ENCODE results near the gene CAMKK1. TPM values are rescaled to one million over a fixed set of nuclear protein-coding genes. Genes with fewer than 3 reads are reported as not detected.

Gene CAMKK1
- total and polyA plus RNA-seq, 2 donors (not counting 3 experiments of a cell fraction or from before 2014, with no cell fraction given): 4.5 to 6.1 TPM

DNA sequence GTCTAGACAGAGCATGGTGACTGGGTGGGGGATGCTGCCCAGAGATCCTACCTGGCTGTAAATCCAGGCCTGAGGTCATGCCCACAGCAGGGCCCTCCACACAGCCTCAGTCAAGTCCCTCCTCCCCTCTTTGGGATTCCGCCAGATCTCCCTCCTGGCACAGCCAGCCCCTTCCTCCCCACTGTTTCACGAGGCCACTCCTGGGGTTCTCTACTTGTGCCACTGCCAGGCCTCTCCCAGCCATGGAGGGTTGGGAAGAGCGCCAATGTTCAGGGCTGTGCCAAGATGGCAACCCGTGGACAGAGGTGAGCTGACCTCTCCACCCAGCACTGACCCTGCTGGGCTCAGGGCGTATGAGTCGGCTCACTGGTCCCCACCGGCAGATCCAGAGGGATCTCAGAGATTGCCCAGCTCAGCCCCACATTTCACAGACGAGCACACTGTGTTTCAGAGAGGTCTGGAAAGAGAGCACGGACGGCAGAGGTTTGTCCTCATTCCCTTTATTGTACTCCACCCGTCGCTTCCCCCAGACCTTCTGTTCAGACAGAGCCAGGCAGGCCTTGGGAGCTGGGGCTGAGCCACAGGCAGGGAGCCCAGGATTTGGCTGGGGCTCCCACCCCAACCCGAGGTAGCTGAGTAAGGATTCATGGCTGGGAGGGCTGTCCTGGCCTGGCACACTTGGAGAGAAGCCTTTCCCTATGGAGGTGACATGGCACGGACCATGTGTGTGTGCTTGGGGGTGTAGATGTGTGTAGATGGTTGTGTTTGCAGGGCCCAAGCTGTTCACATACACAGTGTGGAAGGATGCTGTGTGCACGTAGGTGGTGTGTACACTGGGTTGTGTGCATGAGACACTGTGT is 3.5 kb upstream of the CAMKK1 start:
- intact Hi-C loops (cut with micrococcal nuclease): no loop called here
- H3K4me1 ChIP-seq (ENCODE audit: control insufficient read depth, extremely low read depth, insufficient read depth, low read length): peaks cover 26% of the 10 kb centered on the region
- BruUV-seq (replicated peaks): no TSS peak
- dilution Hi-C loops (cut with MboI; ENCODE audit: extremely low pct_ligation_motif_present, low sequenced_read_pairs): no loop called here
- H3K27me3 ChIP-seq (ENCODE audit: control insufficient read depth in 2 of 2, insufficient read depth in 2 of 2, low read length in 2 of 2): no peaks in the 10 kb centered on the region
- DNase-seq (ENCODE audit: low read depth, low spot score): no peak
- POLR2A ChIA-PET: no interaction called here
- CTCF ChIA-PET: interaction anchor here (1.3 to 9.2 kb wide), 2 partner anchors 16 to 31 kb away, joined by 6 to 82 read pairs; no protein-coding TSS in a partner anchor
- no peak overlapping the region for H3K4me3 ChIP-seq (replicated peaks in 1 of 3; ENCODE audit: insufficient read depth in 1 of 3, low read depth in 1 of 3, low read length in 3 of 3)
- H3K27ac ChIP-seq (ENCODE audit: insufficient read depth, low read depth, low read length): no peak overlapping the region
- H4K20me1 ChIP-seq (replicated peaks; ENCODE audit: control insufficient read depth, extremely low read depth, insufficient read depth, low read length): no peaks in the 10 kb centered on the region
- H3K36me3 ChIP-seq (ENCODE audit: control insufficient read depth in 2 of 2, extremely low read depth in 1 of 2, insufficient read depth in 2 of 2, low read length in 2 of 2): no peaks in the 10 kb centered on the region
- H3K9me1 ChIP-seq (replicated peaks; ENCODE audit: control insufficient read depth, extremely low read depth, insufficient read depth, low read length): no peaks in the 10 kb centered on the region
- H3K79me2 ChIP-seq (ENCODE audit: control insufficient read depth, insufficient read depth, low read length): no peaks in the 10 kb centered on the region
- TF ChIP-seq, protein P1, sequence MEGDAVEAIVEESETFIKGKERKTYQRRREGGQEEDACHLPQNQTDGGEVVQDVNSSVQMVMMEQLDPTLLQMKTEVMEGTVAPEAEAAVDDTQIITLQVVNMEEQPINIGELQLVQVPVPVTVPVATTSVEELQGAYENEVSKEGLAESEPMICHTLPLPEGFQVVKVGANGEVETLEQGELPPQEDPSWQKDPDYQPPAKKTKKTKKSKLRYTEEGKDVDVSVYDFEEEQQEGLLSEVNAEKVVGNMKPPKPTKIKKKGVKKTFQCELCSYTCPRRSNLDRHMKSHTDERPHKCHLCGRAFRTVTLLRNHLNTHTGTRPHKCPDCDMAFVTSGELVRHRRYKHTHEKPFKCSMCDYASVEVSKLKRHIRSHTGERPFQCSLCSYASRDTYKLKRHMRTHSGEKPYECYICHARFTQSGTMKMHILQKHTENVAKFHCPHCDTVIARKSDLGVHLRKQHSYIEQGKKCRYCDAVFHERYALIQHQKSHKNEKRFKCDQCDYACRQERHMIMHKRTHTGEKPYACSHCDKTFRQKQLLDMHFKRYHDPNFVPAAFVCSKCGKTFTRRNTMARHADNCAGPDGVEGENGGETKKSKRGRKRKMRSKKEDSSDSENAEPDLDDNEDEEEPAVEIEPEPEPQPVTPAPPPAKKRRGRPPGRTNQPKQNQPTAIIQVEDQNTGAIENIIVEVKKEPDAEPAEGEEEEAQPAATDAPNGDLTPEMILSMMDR (IDR thresholded peaks at IDR 0.05; ENCODE audit: extremely low read depth in 1 of 2, insufficient read depth in 1 of 2, low read depth in 1 of 2, low read length in 2 of 2): no peak
- TF ChIP-seq POLR2AphosphoS5 (IDR thresholded peaks at IDR 0.05; ENCODE audit: insufficient read depth, low read depth, low read length) (no peak), MYC (IDR thresholded peaks at IDR 0.05; ENCODE audit: low read depth, low read length) (no peak), EZH2 (IDR thresholded peaks at IDR 0.05; ENCODE audit: borderline replicate concordance, low read depth, low read length, severe bottlenecking) (no peak), JUN (IDR thresholded peaks at IDR 0.05; ENCODE audit: borderline replicate concordance, insufficient read depth, insufficient read length, low read depth) (no peak), POLR2A (IDR thresholded peaks at IDR 0.05; ENCODE audit: low read depth, low read length) (no peak), GATA2 (IDR thresholded peaks at IDR 0.05; ENCODE audit: insufficient read depth, insufficient read length, low read depth, low read length) (no peak), FOS (IDR thresholded peaks at IDR 0.05; ENCODE audit: borderline replicate concordance, insufficient read depth, low read length) (no peak)
- TF ChIP-seq, protein P2, sequence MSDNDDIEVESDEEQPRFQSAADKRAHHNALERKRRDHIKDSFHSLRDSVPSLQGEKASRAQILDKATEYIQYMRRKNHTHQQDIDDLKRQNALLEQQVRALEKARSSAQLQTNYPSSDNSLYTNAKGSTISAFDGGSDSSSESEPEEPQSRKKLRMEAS (IDR thresholded peaks at IDR 0.05; ENCODE audit: insufficient read depth, insufficient read length): no peak
- H3K9me3 ChIP-seq (replicated peaks; ENCODE audit: control insufficient read depth, insufficient read depth, low read length): no peaks in the 10 kb centered on the region
- no peak overlapping the region for H3K9ac ChIP-seq (replicated peaks; ENCODE audit: extremely low read depth, insufficient read depth, low read length)
- no peak overlapping the region for H3K4me2 ChIP-seq (ENCODE audit: insufficient read depth, low read length)
- FAIRE-seq: no peak
- no peak overlapping the region for H2AFZ ChIP-seq (ENCODE audit: low read depth, low read length)

Data from endothelial cell of umbilical vein (primary cell).